Activated CD4-positive, alpha-beta T cell treated with anti-CD3 and anti-CD28 coated beads, Interleukin-2, amount 50 U/mL, for 24 hours (primary cell): ENCODE measurements around the gene RPGRIP1L.

Experiments used
- DNase-seq, 2 donors: peaks; one replicate each; pipeline ENCODE4 v3.0.0-alpha.2; 2020; ENCODE audit warnings: low read depth in 1 of 2, low spot score in 1 of 2

RPGRIP1L gene

GRCh38 chr16:53559270-53559951 is 144.2 kb downstream of the RPGRIP1L start:
- DNase-seq = no peak

GRCh38 chr16:53558710-53559109 is 144.9 kb downstream of the RPGRIP1L start:
- DNase-seq = no peak

DNA sequence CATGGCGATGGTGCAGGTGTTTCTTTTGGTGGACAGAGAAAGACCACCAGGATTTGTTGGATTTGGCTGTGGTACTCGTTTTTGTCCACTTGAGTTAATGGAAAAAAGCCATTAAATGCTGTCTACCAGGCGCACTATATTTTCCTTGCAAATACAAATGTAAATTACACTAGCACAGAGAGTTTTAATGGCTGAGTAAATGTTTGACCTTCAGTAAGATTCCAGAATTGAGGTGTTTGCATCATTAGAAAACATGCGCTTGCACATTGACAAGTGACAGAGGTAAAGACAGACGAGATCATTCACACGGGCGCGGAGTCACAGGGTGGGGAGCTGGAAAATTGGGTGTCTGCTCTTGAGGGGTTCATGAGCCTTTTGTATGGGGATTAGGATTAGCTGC is 147.1 kb downstream of the RPGRIP1L start:
- no peak for DNase-seq

- peak in 1 of 2 donors; percentile 37 for DNase-seq
Measured at GRCh38 chr16:53549970-53550690, 153.5 kb downstream of the RPGRIP1L start.
